B cell (primary cell): ENCODE data around the gene PRKCA.

Experiments used
- CTCF ChIP-seq: fragments of 200-600 bp; IDR thresholded peaks from one replicate; pipeline ENCODE4 v1.8.0; 2022; ENCODE audit warnings: antibody characterized with exemption, mild to moderate bottlenecking
- EZH2 ChIP-seq: IDR thresholded peaks from 2 replicates; pipeline ENCODE4 v1.6.1; 2012; ENCODE audit warnings: borderline replicate concordance, low read depth, mild to moderate bottlenecking, moderate library complexity, low read length; ENCODE audit not compliant: insufficient read depth, poor library complexity, severe bottlenecking

DNA sequence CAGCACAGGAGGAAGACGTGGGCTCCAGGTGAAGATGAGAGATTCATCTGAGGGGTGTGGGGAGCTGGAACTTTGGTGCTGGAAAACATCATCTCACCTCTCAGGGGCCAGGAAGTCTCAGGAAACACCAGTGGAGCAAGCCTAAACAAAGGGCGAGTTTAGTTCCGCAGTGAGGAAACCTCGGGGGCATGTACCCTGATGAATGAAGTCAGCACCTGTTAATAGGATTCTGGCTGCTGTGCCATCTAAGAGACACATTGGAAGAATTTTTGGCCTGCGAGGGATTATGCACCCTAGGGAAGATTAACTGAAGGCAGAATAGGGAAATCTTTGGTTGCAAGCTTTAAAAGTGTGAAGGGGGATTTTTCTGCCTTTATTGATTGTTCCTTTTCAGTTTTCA lies 437.8 kb downstream of the PRKCA start:
- TF ChIP-seq CTCF = no peak
- no peak for TF ChIP-seq EZH2
